SK-N-SH (cell line): Measurements from ENCODE around the gene LRTM2.

ENCODE experiments used
- CHD2 ChIP-seq: fragments of 150-350 bp; IDR thresholded peaks from 2 replicates; pipeline ENCODE4 v1.6.1; 2018; ENCODE audit warnings: low read length; ENCODE audit not compliant: partially characterized antibody
- ELF1 ChIP-seq: IDR thresholded peaks from 2 replicates; pipeline ENCODE4 v1.4.0; 2012
- EP300 ChIP-seq, 2 experiments: IDR thresholded peaks; 2 replicates each; pipeline versions ENCODE4 v1.4.0 to v1.6.1; 2012; ENCODE audit warnings: borderline replicate concordance in 1 of 2, low read depth in 1 of 2, low read length in 1 of 2
- FOXJ3 ChIP-seq: sonication (generic); formaldehyde crosslinking; IDR thresholded peaks from 2 replicates; pipeline ENCODE4 v1.5.1; 2020; ENCODE audit warnings: mild to moderate bottlenecking, missing genetic modification reagents
- POLR2AphosphoS5 ChIP-seq: IDR thresholded peaks from 2 replicates; pipeline ENCODE4 v1.6.1; 2012; ENCODE audit warnings: low read depth, low read length
- RCOR1 ChIP-seq: fragments of 150-350 bp; IDR thresholded peaks from 2 replicates; pipeline ENCODE4 v1.6.1; 2017; ENCODE audit warnings: antibody characterized with exemption, low read length
- SIN3A ChIP-seq: IDR thresholded peaks from 2 replicates; pipeline ENCODE4 v1.6.1; 2012; ENCODE audit warnings: low read depth, mild to moderate bottlenecking, low read length, moderate library complexity, borderline replicate concordance
- TAF1 ChIP-seq: IDR thresholded peaks from 2 replicates; pipeline ENCODE4 v1.6.1; 2012; ENCODE audit warnings: low read depth, mild to moderate bottlenecking, low read length, moderate library complexity, borderline replicate concordance
- YY1 ChIP-seq: IDR thresholded peaks from 2 replicates; pipeline ENCODE4 v1.4.0; 2012; ENCODE audit warnings: low read depth, mild to moderate bottlenecking
- TF ChIP-seq, protein P1 (sequence below): fragments of 200-600 bp; sonication (generic); IDR thresholded peaks from 2 replicates; pipeline ENCODE4 v1.6.1; 2017; ENCODE audit warnings: antibody characterized with exemption, mild to moderate bottlenecking, moderate library complexity

DNA sequence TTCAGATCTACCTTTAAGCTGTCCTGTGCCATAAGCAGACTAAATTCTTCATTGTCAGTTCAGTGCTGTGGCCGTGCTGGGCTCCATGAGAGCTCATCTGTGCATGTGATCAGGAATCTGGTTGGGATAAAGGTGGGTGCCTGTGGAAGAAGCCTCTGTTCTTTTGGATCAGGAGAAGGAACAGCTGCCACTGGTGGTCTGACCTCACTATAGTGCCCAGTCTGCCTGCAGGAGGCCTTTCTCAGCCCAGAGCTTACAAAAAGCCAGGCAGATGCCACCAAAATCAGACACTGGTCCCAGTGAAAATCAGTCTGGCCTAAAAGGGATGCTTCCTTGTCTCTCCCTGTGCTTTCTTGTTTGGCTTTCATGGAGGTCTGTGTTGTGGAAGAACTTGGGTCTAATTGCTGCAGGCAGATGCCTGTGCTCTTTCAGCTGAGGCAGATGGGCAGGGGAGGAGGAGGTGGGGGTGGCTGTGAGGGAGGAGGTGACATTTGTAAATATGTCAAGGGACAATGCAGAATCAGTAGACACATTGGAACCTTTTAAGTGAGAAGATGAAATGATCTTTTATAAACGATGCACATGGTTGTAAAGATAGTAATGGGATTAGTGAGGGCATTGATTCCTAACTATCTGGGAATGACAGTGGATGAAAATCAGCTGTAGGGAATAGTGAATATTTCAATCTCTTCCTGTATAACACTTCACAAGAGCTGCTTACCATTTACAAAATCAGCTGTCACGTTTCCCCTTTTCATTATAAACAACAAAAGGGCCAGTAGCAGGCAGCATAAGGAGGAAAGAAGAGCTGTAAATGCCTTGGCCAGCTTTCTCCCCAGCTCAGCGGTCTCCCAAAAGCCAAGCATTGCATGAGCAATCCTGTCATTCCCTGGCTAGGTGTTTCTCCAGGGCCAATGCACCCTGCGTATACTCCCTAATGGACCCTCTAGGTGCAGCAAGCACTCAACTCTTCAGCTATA is 53.5 kb downstream of the LRTM2 start:
- TF ChIP-seq, protein P1, sequence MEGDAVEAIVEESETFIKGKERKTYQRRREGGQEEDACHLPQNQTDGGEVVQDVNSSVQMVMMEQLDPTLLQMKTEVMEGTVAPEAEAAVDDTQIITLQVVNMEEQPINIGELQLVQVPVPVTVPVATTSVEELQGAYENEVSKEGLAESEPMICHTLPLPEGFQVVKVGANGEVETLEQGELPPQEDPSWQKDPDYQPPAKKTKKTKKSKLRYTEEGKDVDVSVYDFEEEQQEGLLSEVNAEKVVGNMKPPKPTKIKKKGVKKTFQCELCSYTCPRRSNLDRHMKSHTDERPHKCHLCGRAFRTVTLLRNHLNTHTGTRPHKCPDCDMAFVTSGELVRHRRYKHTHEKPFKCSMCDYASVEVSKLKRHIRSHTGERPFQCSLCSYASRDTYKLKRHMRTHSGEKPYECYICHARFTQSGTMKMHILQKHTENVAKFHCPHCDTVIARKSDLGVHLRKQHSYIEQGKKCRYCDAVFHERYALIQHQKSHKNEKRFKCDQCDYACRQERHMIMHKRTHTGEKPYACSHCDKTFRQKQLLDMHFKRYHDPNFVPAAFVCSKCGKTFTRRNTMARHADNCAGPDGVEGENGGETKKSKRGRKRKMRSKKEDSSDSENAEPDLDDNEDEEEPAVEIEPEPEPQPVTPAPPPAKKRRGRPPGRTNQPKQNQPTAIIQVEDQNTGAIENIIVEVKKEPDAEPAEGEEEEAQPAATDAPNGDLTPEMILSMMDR = no peak
- no peak for TF ChIP-seq EP300 (IDR thresholded peaks at IDR 0.05; ENCODE audit: borderline replicate concordance in 1 of 2, low read depth in 1 of 2, low read length in 1 of 2)
- TF ChIP-seq FOXJ3 (CRISPR knock-in tag) = no peak
- TF ChIP-seq POLR2AphosphoS5 = no peak
- no peak for TF ChIP-seq YY1
- TF ChIP-seq CHD2 = no peak
- no peak for TF ChIP-seq ELF1
- no peak for TF ChIP-seq RCOR1
- no peak for TF ChIP-seq SIN3A
- no peak for TF ChIP-seq TAF1
